ENCODE measurements around the gene LRRK1. TPM values are rescaled to one million over a fixed set of nuclear protein-coding genes. Genes with fewer than 3 reads are reported as not detected.

Gene LRRK1
- polyA plus RNA-seq, 1 of the 3 experiments (the other 2 are of a cell fraction): 6.9 TPM

DNA sequence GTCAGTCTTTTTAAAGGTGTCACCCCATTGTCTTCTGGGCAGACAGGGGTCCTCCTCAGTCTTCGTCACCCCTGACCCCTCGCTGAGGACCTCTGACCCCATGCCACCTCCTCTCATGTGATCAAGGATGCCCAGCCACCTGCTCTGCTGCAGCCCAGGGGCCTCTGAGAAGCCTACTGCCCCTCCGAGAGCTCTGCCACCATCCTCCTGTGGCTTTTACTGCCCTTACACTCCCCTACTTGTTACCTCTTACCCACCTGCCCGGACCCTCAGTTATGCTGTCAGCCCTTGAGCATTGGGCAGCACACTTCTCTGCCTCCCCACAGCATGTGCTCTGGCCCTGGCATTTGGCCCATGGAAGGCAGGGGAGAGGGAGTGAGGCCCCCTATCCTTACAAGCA is 123.2 kb downstream of the LRRK1 start:
- Histone ChIP-seq H3K27me3 (ENCODE audit: insufficient read depth) (no peaks in the 10 kb centered on the region), H4K20me1 (ENCODE audit: insufficient read depth) (no peaks in the 10 kb centered on the region), H3K79me2 (ENCODE audit: insufficient read depth) (no peaks in the 10 kb centered on the region), H3K9me3 (peaks cover 8% of the 10 kb centered on the region; the same call in 1 of the 2 replicates), H3K4me3 (ENCODE audit: low read depth in 2 of 2, low read length in 1 of 2) (no peak overlapping the region), H3F3A (replicated peaks; ENCODE audit: insufficient read depth) (peaks cover 4% of the 10 kb centered on the region), H2AFZ (ENCODE audit: low read depth) (no peak overlapping the region), H3K27ac (ENCODE audit: low read depth in 2 of 2, low read length in 1 of 2) (no peak overlapping the region), H3K4me1 (ENCODE audit: control insufficient read depth in 1 of 2, insufficient read depth in 2 of 2, low read depth in 1 of 2, low read length in 1 of 2) (no peaks in the 10 kb centered on the region), H3K9me2 (no peaks in the 10 kb centered on the region), H3K36me3 (replicated peaks in 1 of 2; ENCODE audit: control insufficient read depth in 1 of 2, insufficient read depth in 2 of 2, low read length in 1 of 2) (peaks cover 5 to 14% of the 10 kb centered on the region in 2 experiments), H3K9ac (no peak overlapping the region), H3K4me2 (no peak overlapping the region)
- 96% methylated on average over 4 of the region's 4 CpGs for WGBS (ENCODE audit: low lambda C conversion rate)
- no peak for DNase-seq
- POLR2A ChIA-PET: no interaction called here
- CTCF ChIA-PET: interaction anchor here (0.9 to 1.8 kb wide), 4 partner anchors 26 to 215 kb away, joined by 3 to 11 read pairs (median 3); no protein-coding TSS in a partner anchor
- TF ChIP-seq, protein P1, sequence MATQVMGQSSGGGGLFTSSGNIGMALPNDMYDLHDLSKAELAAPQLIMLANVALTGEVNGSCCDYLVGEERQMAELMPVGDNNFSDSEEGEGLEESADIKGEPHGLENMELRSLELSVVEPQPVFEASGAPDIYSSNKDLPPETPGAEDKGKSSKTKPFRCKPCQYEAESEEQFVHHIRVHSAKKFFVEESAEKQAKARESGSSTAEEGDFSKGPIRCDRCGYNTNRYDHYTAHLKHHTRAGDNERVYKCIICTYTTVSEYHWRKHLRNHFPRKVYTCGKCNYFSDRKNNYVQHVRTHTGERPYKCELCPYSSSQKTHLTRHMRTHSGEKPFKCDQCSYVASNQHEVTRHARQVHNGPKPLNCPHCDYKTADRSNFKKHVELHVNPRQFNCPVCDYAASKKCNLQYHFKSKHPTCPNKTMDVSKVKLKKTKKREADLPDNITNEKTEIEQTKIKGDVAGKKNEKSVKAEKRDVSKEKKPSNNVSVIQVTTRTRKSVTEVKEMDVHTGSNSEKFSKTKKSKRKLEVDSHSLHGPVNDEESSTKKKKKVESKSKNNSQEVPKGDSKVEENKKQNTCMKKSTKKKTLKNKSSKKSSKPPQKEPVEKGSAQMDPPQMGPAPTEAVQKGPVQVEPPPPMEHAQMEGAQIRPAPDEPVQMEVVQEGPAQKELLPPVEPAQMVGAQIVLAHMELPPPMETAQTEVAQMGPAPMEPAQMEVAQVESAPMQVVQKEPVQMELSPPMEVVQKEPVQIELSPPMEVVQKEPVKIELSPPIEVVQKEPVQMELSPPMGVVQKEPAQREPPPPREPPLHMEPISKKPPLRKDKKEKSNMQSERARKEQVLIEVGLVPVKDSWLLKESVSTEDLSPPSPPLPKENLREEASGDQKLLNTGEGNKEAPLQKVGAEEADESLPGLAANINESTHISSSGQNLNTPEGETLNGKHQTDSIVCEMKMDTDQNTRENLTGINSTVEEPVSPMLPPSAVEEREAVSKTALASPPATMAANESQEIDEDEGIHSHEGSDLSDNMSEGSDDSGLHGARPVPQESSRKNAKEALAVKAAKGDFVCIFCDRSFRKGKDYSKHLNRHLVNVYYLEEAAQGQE (IDR thresholded peaks at IDR 0.05; ENCODE audit: low read depth, low read length): no peak
- TF ChIP-seq RCOR1 (IDR thresholded peaks at IDR 0.05; ENCODE audit: low read length) (no peak), MEF2A (IDR thresholded peaks at IDR 0.05; ENCODE audit: borderline replicate concordance, low read depth) (no peak), RXRA (IDR thresholded peaks at IDR 0.05; ENCODE audit: borderline replicate concordance, low read depth) (no peak)
- TF ChIP-seq, protein P2, sequence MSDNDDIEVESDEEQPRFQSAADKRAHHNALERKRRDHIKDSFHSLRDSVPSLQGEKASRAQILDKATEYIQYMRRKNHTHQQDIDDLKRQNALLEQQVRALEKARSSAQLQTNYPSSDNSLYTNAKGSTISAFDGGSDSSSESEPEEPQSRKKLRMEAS (IDR thresholded peaks at IDR 0.05; ENCODE audit: low read depth): no peak

DNA sequence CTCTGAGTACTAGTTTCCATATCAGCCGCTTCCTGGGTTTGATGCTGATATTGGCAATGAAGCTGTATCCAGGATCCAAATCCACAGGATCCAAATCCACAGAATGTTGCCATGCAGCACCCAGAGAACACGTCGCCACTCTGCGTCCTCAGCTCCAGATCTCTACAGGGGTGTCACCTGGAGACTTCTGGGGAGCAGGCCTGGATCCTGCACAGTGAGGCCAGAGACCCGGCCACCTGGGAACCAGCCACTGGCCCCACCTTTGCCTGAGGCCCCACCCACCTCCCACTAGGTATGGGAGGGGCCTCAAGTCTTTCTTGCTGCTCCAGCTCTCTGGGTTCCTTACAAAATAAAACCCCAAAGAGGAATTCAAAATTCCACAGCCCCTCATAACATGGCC is 123.9 kb downstream of the LRRK1 start:
- POLR2A ChIA-PET: no interaction called here
- TF ChIP-seq SMC3 (IDR thresholded peaks at IDR 0.05; ENCODE audit: low read depth, low read length) (no peak), PBX3 (IDR thresholded peaks at IDR 0.05) (no peak), ZBTB33 (IDR thresholded peaks at IDR 0.05; ENCODE audit: borderline replicate concordance, low read depth) (no peak), NRF1 (IDR thresholded peaks at IDR 0.05; ENCODE audit: low read depth, low read length) (no peak), MEF2A (IDR thresholded peaks at IDR 0.05; ENCODE audit: borderline replicate concordance, low read depth) (no peak), NFIC (IDR thresholded peaks at IDR 0.05; ENCODE audit: borderline replicate concordance) (no peak)

More for the DNA sequence above, 123.9 kb downstream of the LRRK1 start:
- Histone ChIP-seq H3K4me1 (ENCODE audit: control insufficient read depth in 1 of 2, insufficient read depth in 2 of 2, low read depth in 1 of 2, low read length in 1 of 2) (no peaks in the 10 kb centered on the region), H3K79me2 (ENCODE audit: insufficient read depth) (no peaks in the 10 kb centered on the region), H3K9me3 (peaks cover 8% of the 10 kb centered on the region; the same call in 1 of the 2 replicates), H3K36me3 (replicated peaks in 1 of 2; ENCODE audit: control insufficient read depth in 1 of 2, insufficient read depth in 2 of 2, low read length in 1 of 2) (peaks cover 5 to 14% of the 10 kb centered on the region in 2 experiments), H3K4me2 (no peak overlapping the region), H2AFZ (ENCODE audit: low read depth) (no peak overlapping the region), H3K27ac (ENCODE audit: low read depth in 2 of 2, low read length in 1 of 2) (no peak overlapping the region), H3K9me2 (no peaks in the 10 kb centered on the region), H3K4me3 (ENCODE audit: low read depth in 2 of 2, low read length in 1 of 2) (no peak overlapping the region), H3K27me3 (ENCODE audit: insufficient read depth) (no peaks in the 10 kb centered on the region), H3F3A (replicated peaks; ENCODE audit: insufficient read depth) (peaks cover 4% of the 10 kb centered on the region), H3K9ac (no peak overlapping the region), H4K20me1 (ENCODE audit: insufficient read depth) (no peaks in the 10 kb centered on the region)
- CTCF ChIA-PET: interaction anchor here (0.9 to 1.8 kb wide), 4 partner anchors 26 to 214 kb away, joined by 3 to 11 read pairs (median 3); no protein-coding TSS in a partner anchor
- DNase-seq: no peak
- 95% methylated on average over 5 of the region's 5 CpGs for WGBS (ENCODE audit: low lambda C conversion rate)
